ENCODE data around the gene SCUBE1. TPM values are rescaled to one million over a fixed set of nuclear protein-coding genes. Genes with fewer than 3 reads are reported as not detected.

The SCUBE1 gene
- total RNA-seq, 4 donors from 2014 or later = 0.78 to 3.5 (median 0.95) TPM

Other genes with a start within 250 kb of the SCUBE1 start
- 10 to 100 TPM in 1 of 4 donors, 1 to 10 TPM in 3; 4.1 to 12.1 (median 5.7) TPM for gene BIK, start 232.6 kb downstream of the SCUBE1 start, total RNA-seq
- gene MCAT, start 200.0 kb downstream of the SCUBE1 start, total RNA-seq = 10 to 100 TPM; 28.4 to 48.5 (median 38.3) TPM
- 100 to 1,000 TPM in 3 of 4 donors, 10 to 100 TPM in 1; 87.4 to 234 (median 170) TPM for gene TSPO, start 191.8 kb downstream of the SCUBE1 start, total RNA-seq
- 10 to 100 TPM; 20.0 to 35.2 (median 28.6) TPM for gene TTLL12, start 156.2 kb downstream of the SCUBE1 start, total RNA-seq
- not detected for gene MPPED1, start 68.6 kb upstream of the SCUBE1 start, total RNA-seq

Data from thyroid gland (tissue), 4 donors.